ENCODE results near the gene FADS1.
A peak's percentile ranks its signal among the peaks of the same experiment; 100 is the strongest.

The FADS1 gene

DNA sequence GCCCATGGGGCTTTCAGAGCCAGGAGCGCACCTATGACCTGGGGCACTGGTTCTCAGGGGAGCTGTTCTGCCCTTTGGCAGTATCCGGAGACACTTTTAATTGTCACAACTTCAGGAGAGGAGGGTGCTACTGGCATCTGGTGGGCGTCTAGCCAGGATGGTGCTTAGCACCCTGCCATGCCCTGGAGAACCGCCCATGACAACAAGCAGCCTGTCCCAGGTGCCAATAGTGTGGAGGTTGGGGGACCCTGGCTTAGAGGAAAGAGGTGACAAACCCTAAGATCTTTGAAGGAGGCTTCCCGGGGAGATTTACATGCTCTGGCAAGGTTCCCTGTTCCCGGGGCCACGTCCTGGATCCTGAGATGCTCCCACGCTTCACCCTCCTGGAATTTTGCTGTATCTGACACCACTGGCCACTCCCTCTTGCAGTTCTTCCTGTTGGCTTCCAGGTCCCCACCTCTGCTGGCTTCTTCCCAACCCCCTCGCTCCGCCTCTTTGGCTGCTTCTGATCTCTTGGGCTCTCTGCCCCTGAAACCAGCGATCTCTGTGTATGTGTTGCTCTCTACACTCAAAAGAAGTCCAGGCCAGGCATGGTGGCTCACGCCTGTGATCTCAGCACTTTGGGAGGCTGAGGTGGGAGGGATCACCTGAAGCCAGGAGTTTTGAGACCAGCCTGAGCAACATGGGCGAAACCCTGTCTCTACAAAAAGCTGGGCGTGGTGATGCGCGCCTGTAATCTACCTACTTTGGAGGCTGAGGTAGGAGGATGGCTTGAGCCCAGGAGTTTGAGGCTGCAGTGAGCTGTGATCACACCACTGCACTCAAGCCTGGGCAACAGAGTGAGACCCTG, 43.5 kb upstream of the FADS1 start:
- TF ChIP-seq, protein P1, sequence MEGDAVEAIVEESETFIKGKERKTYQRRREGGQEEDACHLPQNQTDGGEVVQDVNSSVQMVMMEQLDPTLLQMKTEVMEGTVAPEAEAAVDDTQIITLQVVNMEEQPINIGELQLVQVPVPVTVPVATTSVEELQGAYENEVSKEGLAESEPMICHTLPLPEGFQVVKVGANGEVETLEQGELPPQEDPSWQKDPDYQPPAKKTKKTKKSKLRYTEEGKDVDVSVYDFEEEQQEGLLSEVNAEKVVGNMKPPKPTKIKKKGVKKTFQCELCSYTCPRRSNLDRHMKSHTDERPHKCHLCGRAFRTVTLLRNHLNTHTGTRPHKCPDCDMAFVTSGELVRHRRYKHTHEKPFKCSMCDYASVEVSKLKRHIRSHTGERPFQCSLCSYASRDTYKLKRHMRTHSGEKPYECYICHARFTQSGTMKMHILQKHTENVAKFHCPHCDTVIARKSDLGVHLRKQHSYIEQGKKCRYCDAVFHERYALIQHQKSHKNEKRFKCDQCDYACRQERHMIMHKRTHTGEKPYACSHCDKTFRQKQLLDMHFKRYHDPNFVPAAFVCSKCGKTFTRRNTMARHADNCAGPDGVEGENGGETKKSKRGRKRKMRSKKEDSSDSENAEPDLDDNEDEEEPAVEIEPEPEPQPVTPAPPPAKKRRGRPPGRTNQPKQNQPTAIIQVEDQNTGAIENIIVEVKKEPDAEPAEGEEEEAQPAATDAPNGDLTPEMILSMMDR (conservative IDR thresholded peaks at IDR 0.05): no peak
- H3K27ac ChIP-seq: peak overlapping the region; percentile 40

DNA sequence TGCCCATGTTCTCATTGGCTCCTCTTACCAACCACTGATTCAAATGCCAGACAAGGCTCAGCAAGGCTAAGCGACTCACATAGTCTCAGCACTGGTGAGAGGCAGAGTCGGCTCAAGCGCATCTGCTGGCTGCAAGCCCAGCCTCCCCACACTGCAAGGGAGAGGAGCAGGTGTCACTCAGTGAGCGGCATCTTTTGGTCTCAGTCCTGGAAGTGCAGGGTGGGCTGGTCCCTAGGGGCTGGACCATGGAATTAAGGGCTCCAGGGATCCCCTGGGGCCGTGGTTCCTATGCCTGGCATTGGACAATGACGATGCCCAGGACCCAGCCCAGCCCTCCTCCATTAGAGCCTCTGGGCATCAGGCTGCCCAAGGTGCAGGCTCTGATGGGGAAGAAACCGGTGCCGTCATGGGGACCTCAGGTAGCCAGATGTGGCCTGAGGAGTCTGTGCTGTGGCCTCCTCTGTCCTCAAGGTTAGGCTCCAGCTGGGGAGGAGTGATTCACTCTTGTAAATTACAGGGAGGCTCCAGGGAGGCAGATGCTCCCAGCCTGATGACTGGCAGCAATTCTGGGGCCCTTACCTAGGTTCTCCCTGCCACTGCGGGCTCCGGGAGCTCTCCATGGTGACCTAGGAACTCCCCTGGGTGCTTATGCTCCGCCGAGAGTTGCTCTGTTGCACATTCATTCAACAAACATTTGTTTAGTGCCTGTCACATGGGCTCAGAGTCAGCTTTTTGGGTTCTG, 39.3 kb upstream of the FADS1 start:
- TF ChIP-seq, protein P1 (conservative IDR thresholded peaks at IDR 0.05): no peak

DNA sequence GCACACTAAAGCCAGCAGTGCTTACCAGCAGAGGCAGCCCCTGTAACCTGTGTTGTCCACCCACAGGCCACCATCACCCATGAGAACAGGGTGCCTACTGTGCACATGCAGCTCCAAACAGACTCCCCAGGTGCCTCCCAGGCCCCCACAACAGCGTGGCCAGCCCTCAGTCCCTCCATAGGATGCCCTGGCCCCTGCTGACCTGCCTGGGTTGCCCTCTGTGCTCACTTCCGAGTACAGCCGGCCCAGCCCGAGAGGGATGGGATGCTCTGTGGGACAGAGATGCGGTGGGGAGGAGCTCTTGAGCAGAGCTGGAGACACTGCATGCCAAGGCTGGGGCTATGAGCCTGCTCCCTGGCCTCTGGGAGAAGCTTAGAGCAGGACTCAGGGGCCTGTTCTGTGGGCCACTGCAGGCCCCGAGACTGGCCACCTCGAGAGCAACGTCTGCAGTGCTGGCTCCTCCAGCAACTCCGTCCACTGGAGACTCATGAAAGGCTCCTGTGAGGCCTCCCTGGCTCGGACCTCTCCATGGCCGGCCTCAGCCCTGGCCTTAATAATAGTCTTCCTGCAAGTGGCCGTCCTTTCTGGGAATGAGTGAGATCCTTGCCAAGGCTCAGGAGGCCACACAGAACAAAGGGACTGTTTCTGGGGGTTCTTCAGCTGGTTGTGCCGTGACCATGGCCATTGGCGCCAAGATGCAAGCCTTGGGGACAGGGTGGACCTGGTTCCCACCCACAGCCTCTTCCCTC, 38.3 kb upstream of the FADS1 start:
- no peak overlapping the region for H3K27ac ChIP-seq
- TF ChIP-seq, protein P1 (conservative IDR thresholded peaks at IDR 0.05): no peak

More for the DNA sequence above, 39.3 kb upstream of the FADS1 start:
- H3K27ac ChIP-seq: no peak overlapping the region

DNA sequence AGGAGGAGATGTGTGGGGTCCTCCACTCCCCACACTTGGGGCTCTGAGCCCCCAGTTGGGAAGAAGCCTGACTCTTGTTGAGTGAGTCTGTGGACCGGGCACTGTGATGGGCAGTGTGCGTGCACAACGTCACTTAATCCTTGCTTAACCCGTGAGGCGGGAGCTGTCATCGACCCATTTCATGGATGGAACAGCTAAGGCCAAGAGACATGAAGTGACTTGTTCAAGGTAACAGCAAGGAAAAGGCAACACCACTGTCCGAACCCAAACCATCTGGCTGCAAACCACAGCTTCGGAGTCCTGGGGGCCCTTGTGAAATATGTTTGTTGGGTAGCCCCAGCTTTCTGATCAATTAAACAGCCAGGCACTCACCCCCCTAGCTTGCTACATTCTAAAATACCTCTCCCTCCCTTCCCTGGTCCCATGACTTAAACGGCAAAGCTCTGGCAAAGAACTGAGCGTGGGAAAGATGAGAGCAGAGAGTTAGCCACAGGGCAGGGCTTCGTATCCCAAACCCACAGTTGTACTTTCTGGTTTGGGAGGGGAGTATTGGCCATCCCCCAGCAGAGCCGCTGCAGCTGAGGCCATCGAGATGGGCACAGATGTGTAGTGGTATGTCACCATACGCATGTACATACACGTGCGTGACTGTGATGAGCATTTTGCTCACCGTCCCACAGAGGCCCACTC, 37.5 kb upstream of the FADS1 start:
- no peak overlapping the region for H3K27ac ChIP-seq
- TF ChIP-seq, protein P1 (conservative IDR thresholded peaks at IDR 0.05): no peak

DNA sequence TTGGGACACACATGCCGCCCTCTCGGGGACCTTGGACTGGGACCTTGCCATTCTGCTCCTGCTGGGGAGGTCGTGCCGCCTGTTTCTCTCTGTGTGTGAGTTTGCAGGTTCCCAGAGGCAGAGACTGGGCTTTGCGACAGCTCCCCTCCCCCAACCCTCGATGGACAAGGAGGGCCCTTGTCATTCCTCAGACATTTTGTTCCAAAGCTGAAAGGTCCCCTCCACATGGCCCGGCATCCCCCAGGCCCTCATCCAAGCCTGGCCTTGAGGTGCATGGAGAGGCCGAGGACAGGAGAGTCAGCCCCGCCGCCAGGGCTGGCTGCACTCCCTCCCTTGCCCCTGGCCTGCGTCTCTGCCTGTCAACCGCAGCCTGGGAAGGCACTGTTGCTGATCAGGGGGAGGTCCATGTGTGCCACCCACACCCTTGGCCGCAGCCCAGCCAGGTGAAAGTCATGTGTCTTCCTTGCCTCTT, 36.9 kb upstream of the FADS1 start:
- TF ChIP-seq, protein P1 (conservative IDR thresholded peaks at IDR 0.05): no peak
- H3K27ac ChIP-seq: no peak overlapping the region

DNA sequence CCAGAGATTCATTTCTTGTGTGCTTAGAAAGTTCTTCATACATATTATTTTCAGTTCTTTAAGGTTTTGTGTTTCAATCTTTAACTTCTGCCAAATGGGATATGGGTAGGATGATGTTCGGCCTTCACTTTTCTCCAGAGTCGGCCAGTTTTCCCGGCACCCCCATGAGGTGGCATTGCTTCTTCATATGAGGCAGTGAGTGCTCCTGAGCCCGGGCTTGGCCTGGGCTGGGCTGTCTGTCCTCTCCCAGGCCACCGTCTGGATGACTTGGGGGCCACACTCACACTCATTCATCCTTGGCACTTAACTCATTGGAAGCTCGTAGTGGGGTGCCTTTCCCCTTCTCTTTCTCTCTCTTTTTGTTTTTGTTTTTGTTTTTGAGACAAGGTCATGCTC, 35.1 kb upstream of the FADS1 start:
- H3K27ac ChIP-seq: no peak overlapping the region
- TF ChIP-seq, protein P1 (conservative IDR thresholded peaks at IDR 0.05): no peak

Measured in VCaP (cell line).